ENCODE data around the gene CNST.
"Not testable (repeated sequence)": the region's sequence is repeated elsewhere in the genome, so short reads cannot be mapped to it uniquely, and the experiment has no call there.

The CNST gene

DNA sequence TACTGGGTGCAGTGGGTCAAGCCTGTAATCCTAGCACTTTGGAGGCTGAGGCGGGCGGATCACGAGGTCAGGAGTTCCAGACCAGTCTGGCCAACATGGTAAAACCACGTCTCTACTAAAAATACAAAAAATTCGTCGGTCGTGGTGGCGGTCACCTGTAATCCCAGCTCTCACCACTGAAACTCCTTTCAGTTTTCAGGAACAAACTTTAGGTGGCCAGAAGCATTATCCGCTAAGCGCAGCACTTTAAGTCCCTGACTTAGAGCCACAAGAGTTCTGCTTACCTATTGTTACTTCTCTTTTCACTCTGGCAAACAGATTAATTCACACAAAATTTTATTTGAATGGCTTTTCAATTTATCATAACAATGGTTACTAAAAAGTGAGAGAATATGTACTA, 5.4 kb upstream of the CNST start:
- not testable (repeated sequence) for DNase-seq

GRCh38 chr1:246564839-246565750, 1.2 kb upstream of the CNST start:
- DNase-seq = no peak

DNA sequence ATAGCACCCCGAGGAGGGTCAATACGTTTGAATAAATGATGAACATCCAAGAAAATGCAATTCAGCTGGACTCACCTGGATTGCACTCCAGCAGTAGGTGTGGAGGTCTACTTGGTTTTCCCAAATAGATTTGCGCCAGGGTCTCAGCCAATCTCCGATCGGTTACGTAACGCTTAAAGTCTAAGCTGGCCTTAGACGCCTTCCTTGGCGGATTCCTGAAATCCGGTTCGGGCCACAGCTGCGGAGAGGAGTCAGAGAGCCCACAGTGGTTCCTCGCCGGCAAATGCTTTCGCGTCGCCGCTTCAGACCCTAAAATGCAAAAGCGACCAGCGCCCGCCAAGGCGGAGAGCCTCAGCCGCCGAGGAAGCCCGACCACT, 517 bp upstream of the CNST start:
- DNase-seq = no peak

DNA sequence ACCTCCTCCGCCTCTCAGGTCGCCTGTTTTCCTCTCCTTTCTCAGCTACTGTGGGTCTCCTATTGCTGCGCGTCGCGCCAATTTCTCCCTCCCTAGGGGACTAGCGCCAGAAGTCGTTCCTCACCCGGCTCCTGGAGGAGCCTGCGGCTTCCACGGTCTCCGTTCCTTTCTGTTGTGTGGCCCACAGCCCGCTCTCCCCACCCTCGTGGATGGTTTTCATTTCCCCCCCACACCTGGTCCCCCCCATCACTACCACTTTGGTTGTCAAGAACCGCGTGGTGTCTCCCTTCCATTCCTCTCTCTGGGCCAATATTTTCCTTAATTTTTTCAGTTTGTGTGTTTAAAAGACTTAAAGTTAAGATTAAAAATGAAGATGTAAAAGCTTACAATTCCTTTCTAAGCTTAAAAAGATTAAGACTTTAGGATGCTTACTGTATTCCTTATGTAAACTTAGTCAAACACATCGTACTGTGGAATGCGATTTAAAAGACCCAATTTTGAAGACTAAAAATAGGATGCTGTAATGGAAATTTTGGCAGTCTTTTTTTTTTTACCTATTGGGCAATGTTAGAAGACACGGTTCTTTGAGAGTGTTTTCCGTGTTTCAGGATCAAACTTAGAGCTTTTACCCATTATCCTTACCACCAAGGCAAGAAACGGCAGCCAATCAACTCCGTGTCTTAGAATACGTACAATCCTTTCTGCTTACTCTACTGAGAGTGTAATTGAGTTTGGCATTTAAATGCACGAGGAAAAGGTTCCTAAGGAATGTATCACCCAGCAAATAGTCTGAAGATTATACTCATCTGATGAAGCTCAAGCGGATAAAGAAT, 773 bp downstream of the CNST start:
- no peak for DNase-seq

DNA sequence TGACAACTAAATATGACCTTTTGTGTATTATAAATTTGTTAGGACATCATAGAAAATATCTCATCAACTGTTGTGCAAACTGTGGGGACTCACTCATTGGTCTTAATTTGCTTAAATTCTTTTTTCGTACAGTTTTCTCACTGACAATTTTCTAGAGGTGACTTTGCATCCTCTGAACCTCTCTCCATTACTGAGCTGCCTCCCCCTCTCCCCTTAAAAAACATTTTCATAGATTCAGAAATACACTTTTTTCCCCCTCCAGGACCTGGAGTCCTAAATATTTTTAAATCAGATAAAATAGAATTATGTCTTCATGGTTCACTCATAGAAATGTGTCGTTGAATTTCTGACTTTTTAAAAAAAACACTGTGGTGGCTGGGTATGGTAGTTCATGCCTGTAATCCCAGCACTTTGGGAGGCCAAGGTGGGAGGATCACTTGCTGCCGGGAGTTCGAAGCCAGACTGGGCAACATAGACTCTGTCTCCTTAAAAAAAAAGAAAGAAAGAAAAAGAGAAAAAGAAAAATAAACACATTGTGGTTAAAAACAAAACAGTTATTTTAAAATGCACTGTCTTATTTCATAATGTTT, 1.5 kb downstream of the CNST start:
- no peak for DNase-seq

- no peak for DNase-seq
These were observed 3.3 kb downstream of the CNST start for GRCh38 chr1:246569248-246570238.

- not testable (repeated sequence) for DNase-seq
These were observed 5.1 kb downstream of the CNST start for GRCh38 chr1:246571309-246571708.

DNA sequence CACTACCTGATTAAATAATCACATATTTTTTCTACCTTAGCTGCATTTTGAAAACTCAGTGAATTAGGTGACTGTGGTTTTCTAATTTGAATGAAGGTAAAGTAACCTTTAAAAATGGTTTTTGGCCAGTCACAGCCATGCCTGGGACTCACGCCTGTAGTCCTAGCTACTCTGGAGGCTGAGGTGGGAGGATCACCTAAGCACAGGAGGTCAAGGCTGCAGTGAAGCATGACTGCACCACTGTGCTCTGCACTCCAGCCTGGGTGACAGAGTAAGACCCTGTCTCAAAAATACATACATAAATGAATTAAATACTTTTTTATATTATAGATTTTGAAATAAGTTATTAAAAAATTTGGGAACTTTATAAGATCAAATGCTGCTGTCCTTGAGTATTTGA, 5.7 kb downstream of the CNST start:
- DNase-seq = no peak

DNA sequence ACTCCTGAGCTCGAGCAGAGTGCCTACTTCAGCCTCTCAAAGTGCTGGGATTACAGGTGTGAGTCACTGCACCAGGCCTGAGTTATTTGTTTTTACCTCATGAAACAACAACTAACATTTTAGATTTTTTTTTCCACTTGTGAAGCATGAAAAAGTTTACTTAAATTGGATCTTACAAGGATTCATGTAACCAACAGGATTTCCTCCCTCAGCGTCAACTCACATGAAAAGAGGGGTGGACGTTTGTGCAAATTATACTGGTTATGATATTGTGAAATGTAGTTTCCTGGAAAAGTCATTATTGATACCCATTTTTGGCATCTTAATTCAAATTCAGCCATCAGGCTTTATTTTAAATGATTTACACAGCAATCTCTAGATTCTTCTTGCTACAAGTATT, 6.5 kb downstream of the CNST start:
- DNase-seq = no peak

DNA sequence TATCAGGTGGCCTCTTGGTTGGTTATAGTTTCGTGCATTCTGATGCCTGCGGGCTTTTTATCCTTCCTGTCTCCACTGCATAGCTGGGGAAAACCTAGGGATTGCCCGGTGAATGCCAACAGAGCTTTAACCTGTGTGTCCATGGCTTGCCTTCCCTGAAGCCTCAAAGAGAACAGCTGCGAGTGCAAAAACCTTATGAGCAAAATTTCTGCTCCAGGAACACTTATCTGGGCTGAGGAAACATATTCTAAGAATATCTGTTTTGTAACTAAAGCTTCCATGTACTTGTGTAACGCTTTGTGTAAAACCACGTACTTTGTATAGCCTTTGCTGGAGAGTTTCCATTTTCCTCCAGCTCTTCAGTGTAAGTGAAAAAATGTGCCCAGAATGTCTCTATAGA, 7.2 kb downstream of the CNST start:
- DNase-seq = no peak

DNA sequence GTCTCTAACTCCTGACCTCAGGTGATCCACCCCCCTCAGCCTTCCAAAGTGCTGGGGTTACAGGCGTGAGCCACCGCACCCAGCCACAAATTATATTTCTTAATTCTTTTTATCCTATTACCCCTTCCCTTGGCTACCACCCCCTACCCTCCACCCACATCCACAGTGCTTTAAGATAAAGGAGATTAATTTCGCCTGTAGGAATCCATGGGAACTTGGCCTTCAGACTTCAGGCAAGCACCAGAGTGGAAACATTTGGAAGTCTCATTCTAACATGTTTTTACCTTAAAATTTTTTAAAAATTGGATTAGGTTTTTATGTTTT, 10.4 kb downstream of the CNST start:
- DNase-seq = no peak

- DNase-seq = no peak
These were observed 10.9 kb downstream of the CNST start for GRCh38 chr1:246577082-246577719.

DNA sequence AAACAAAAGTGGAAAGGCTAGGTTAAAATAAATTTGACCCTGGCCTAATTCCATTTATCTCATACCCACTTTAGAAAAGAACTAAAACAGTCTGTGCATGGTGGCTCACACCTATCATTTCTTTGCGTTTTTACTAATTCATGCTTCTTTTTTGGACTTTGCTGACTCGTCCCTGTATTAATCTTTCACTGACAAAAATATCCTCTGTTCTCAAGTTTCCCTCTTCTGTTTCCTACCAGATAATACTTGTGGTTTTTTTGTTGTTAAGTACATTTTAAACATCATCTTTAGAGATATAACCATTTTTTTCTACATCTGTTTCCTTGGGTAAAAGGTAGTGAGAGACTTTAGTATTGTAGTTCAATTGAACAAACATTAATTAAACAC, 11.5 kb downstream of the CNST start:
- no peak for DNase-seq

- DNase-seq = no peak
These were observed 13.6 kb downstream of the CNST start for GRCh38 chr1:246579818-246580217.

GRCh38 chr1:246580497-246581370, 14.5 kb downstream of the CNST start:
- no peak for DNase-seq

GRCh38 chr1:246582301-246583055, 16.2 kb downstream of the CNST start:
- DNase-seq = no peak

- DNase-seq = no peak
These were observed 16.8 kb downstream of the CNST start for GRCh38 chr1:246583056-246583440.

- DNase-seq = no peak
These were observed 17.4 kb downstream of the CNST start for GRCh38 chr1:246583448-246584185.

GRCh38 chr1:246587032-246587431, 20.8 kb downstream of the CNST start:
- DNase-seq = no peak

DNA sequence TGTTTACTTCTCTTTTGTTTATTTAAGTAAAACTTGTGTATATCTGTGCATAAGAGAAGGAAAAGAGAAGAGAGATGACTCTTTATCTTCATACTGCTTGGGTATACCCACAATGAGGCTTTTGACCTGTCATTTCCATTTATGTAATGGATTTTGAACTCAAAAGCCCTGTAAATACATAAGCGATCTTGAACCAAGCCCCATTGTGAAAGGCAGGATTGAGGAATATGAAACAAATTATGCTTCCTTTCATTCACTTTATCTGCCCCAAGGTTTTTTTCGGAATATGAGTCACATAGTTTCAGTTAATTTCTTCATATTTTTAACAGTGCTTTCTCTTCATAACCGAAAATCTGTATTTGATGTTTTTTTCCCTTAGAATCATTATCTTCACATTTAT, 21.4 kb downstream of the CNST start:
- DNase-seq = no peak

All from stimulated activated CD4-positive, alpha-beta T cell treated with anti-CD3 and anti-CD28 coated beads, Interleukin-12 subunit alpha, Interleukin-12 subunit beta, amount 100 ng/mL, for 4 hours (primary cell).